Vagina (tissue), 2 donors: ENCODE measurements around the gene TMEM212.

Experiments used
- CTCF ChIP-seq, 3 experiments: fragments of 450-650 bp in 2 of 3; fragments of 200-600 bp in 1 of 3; sonication (generic) in 1 of 3; IDR thresholded peaks; one replicate each; pipeline ENCODE4 v1.5.1; 2017 to 2019; ENCODE audit warnings: antibody characterized with exemption in 3 of 3, mild to moderate bottlenecking in 2 of 3, moderate library complexity in 2 of 3
- POLR2A ChIP-seq, 2 donors: fragments of 450-650 bp; IDR thresholded peaks; one replicate each; pipeline ENCODE4 v1.6.1; 2017; ENCODE audit warnings: antibody characterized with exemption in 2 of 2, mild to moderate bottlenecking in 2 of 2, moderate library complexity in 2 of 2
- POLR2AphosphoS5 ChIP-seq, 2 donors: sonication (generic); formaldehyde crosslinking; IDR thresholded peaks; one replicate each; pipeline ENCODE4 v1.9.0; 2017; ENCODE audit warnings: antibody characterized with exemption in 2 of 2, mild to moderate bottlenecking in 2 of 2, low read depth in 1 of 2; ENCODE audit not compliant: insufficient read depth in 1 of 2

GRCh38 chr3:171895291-171895690 lies 52.1 kb downstream of the TMEM212 start:
- TF ChIP-seq CTCF (IDR thresholded peaks at IDR 0.05) = no peak
- no peak for TF ChIP-seq POLR2A (IDR thresholded peaks at IDR 0.05)
- no peak for TF ChIP-seq POLR2AphosphoS5 (IDR thresholded peaks at IDR 0.05; ENCODE audit: insufficient read depth in 1 of 2, low read depth in 1 of 2)
